Lung (tissue), 12 donors: ENCODE results near the gene KIFC3. TPM values are rescaled to one million over a fixed set of nuclear protein-coding genes. Genes with fewer than 3 reads are reported as not detected.

Experiments used
- ATAC-seq: fragments of 200-7000 bp; cut with Tn5 transposase; one replicate; pipeline ENCODE4 v1.9.1; 2020; ENCODE audit warnings: moderate number of reproducible peaks; ENCODE audit not compliant: insufficient read depth, low FRiP score
- DNase-seq, 3 donors: peaks; one replicate each; pipeline ENCODE4 v3.0.0-alpha.2; 2013 to 2017
- H3K27ac ChIP-seq, 2 donors: one replicate each; pipeline ENCODE4 v1.5.1; 2013; ENCODE audit warnings: mild to moderate bottlenecking in 2 of 2, moderate library complexity in 2 of 2, control low read depth in 1 of 2, inconsistent platforms in 1 of 2, low read depth in 1 of 2, low read length in 1 of 2
- H3K27me3 ChIP-seq, 3 donors: one replicate each; pipeline ENCODE4 v1.5.1; 2013; ENCODE audit warnings: low read length in 2 of 3; ENCODE audit not compliant: control insufficient read depth in 3 of 3, insufficient read depth in 3 of 3
- H3K36me3 ChIP-seq, 4 donors: one replicate each; pipeline ENCODE4 v1.5.1; 2013; ENCODE audit warnings: low read length in 4 of 4, mild to moderate bottlenecking in 1 of 4, moderate library complexity in 1 of 4; ENCODE audit not compliant: control insufficient read depth in 4 of 4, insufficient read depth in 4 of 4
- H3K4me1 ChIP-seq, 5 donors: one replicate each; pipeline ENCODE4 v1.5.1; 2013; ENCODE audit warnings: low read length in 5 of 5, mild to moderate bottlenecking in 2 of 5, moderate library complexity in 1 of 5; ENCODE audit not compliant: control insufficient read depth in 5 of 5, insufficient read depth in 5 of 5
- H3K4me3 ChIP-seq: one replicate; pipeline ENCODE4 v1.5.1; 2013; ENCODE audit warnings: mild to moderate bottlenecking, control low read depth, moderate library complexity
- H3K9ac ChIP-seq, 2 donors: one replicate each; pipeline ENCODE4 v1.5.1; 2013; ENCODE audit warnings: low read length in 2 of 2, control low read depth in 1 of 2; ENCODE audit not compliant: insufficient read depth in 1 of 2
- H3K9me3 ChIP-seq, 4 donors: one replicate each; pipeline ENCODE4 v1.5.1; 2013; ENCODE audit warnings: low read length in 3 of 4, mild to moderate bottlenecking in 1 of 4, moderate library complexity in 1 of 4; ENCODE audit not compliant: control insufficient read depth in 4 of 4, insufficient read depth in 3 of 4
- WGBS, 2 donors: extraction: QIAGEN DNeasy Blood & Tissue Kit; methylation state at CpG; one replicate each; pipeline ENCODE4 v1.1.7; 2013; 5-methylcytosine and 5-hydroxymethylcytosine counted together
- polyA plus RNA-seq, 2 donors: library from polyadenylated mRNA; stranded (reverse); fragments of 200-250 nt; gene quantifications; one replicate each; pipeline ENCODE4 v1.2.1, GENCODE V29; 2013
- total RNA-seq, 2 donors: library from RNA; depleted of rRNA in 1 of 2; stranded (reverse); fragments of >200 nt in 1 of 2; gene quantifications; one replicate each; pipeline ENCODE4 v1.2.1, GENCODE V29; 2014 to 2021
- TF ChIP-seq, protein P1 (sequence below): IDR thresholded peaks from 2 replicates; pipeline ENCODE4 v1.5.1; 2012; ENCODE audit warnings: mild to moderate bottlenecking; ENCODE audit errors: control extremely low read depth, extremely low read depth
- donor health status: control.
- donor health status: control.
- donor health status: Bipolar disorder and iron deficiency.
- donor health status: healthy.
- donor health status: DM: yes; HTN: yes; CAD: no.

Gene KIFC3
- total and polyA plus RNA-seq, 4 donors: 65.9 to 137 (median 89.5) TPM

DNA sequence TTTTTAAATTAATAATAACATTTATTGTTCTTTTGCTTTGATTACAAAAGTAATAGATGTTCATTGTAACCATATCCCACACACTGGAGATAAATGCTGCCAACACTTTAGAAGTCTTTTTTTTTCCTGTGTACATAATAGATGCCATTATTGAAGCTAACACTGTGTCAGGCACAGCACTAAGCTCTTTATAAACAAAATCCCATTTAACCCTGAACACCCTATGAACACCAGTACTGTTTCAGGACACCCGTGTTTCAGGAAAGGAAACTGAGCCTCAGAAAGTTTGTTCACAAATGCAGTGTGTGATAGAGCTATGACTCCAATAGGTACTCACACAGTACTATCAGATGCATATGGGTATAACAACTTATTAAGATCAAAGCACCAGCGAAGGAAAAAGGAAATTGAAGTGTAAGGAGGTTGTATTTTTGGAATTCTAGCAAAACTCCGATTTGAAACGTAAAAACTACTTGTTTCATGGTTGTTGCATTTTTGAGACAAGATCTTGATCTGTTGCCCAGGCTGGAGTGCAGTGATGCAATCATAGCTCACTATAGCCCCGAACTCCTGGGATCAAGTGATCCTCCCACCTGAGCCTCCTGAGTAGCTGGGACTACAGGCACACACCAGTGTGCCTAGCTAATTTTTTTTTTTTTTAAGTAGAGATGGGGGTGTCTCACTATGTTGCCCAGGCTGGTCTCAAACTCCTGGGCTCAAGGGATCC is 2.0 kb upstream of the KIFC3 start:
- no peak overlapping the region for H3K9ac ChIP-seq
- peaks cover 7 to 50% (median 28%) of the 10 kb centered on the region in 5 donors for H3K4me1 ChIP-seq
- no peak for ATAC-seq
- peak overlapping the region in 1 of 2 donors; percentile 95 for H3K27ac ChIP-seq
- no peaks in the 10 kb centered on the region for H3K27me3 ChIP-seq
- TF ChIP-seq, protein P1, sequence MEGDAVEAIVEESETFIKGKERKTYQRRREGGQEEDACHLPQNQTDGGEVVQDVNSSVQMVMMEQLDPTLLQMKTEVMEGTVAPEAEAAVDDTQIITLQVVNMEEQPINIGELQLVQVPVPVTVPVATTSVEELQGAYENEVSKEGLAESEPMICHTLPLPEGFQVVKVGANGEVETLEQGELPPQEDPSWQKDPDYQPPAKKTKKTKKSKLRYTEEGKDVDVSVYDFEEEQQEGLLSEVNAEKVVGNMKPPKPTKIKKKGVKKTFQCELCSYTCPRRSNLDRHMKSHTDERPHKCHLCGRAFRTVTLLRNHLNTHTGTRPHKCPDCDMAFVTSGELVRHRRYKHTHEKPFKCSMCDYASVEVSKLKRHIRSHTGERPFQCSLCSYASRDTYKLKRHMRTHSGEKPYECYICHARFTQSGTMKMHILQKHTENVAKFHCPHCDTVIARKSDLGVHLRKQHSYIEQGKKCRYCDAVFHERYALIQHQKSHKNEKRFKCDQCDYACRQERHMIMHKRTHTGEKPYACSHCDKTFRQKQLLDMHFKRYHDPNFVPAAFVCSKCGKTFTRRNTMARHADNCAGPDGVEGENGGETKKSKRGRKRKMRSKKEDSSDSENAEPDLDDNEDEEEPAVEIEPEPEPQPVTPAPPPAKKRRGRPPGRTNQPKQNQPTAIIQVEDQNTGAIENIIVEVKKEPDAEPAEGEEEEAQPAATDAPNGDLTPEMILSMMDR: no peak
- no peaks in the 10 kb centered on the region for H3K36me3 ChIP-seq
- 48 to 76% methylated on average over 5 of the region's 5 CpGs for WGBS, 2 donors
- H3K4me3 ChIP-seq: no peak overlapping the region
- H3K9me3 ChIP-seq: no peaks in the 10 kb centered on the region
- no peak for DNase-seq

DNA sequence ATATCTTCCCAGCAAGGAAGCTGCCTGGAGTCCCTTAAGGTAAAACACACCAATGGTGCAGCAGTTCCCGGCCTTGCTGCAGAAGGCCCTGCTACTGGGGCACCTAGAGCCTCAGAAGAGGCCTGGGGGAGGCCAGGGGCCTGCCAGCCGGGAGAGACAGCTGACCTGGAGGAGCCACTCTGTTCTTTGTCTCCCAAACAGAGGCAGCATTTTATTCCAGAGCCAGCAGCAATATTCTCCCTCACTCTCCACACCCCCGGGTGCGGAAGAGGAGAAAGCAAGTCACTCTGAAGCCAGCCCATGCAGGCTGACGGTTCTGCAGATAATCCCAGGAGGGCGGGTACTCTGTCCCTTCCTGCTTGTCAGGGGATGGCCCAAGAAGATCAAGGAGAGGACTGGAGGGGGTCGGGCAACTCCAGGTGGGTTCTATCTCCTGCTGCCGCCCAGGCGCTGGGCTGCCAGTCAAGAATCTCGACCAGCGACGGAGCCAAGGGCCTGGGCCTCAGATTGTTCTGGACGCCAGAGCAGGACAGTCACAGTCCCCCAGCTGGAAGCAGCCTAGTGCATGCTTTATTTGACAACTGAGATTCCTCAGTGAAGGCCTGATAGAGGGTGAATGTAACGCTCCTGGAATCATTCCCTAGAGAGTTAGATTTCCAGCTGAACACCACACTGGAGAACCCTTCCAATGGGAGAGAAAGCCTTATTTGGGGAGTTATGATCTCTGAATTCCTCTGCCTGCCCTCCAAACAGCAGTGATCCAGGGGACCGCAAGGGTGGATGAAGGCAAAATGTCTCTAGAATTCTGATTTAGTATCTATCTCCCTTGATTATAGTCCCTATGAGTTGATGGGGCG is 1.1 kb upstream of the KIFC3 start:
- Histone ChIP-seq H3K9ac (peak overlapping the region in 1 of 2 donors; percentile 47), H3K4me3 (no peak overlapping the region), H3K27me3 (no peaks in the 10 kb centered on the region), H3K36me3 (no peaks in the 10 kb centered on the region), H3K4me1 (peaks cover 8 to 52% (median 32%) of the 10 kb centered on the region in 5 donors), H3K27ac (peak overlapping the region; percentile 95), H3K9me3 (no peaks in the 10 kb centered on the region)
- DNase-seq (peak; percentile 86 to 91 (median 86)), ATAC-seq (no peak)
- 71 to 83% methylated on average over 16 of the region's 16 CpGs for WGBS, 2 donors
- TF ChIP-seq, protein P1: no peak

DNA sequence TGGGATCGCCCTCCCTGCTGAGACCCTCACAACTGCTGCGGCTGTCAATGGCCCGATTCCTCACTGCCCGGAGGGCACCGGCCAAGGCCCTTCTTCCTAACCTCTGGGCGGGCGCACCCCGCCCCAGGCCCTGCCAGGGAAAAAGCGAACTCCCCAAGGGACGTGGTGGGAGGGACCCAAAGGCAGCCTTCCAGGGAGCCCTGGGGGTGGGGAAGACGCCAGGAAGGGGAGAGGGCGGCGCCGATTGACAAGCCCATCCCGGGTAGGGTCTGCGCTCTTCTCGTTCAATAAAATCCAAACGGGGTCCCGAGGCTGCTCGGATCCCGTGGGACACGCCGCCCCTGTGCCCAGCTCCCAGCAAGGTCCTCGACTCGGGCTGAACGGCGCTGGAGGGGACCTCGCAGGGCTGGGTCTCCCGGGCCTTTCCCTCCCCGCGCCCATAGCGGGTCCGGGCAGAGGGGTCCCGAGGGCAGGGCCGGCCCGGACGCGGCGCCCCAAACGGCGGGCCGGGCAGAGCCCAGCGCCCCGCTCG is 416 bp downstream of the KIFC3 start:
- DNase-seq: peak; percentile 52 to 63 (median 60)
- H3K4me1 ChIP-seq: peaks cover 8 to 58% (median 33%) of the 10 kb centered on the region in 5 donors
- peak overlapping the region; percentile 95 for H3K27ac ChIP-seq
- WGBS, 2 donors: 3 to 6% methylated on average over 44 to 45 of the region's 45 CpGs
- peak overlapping the region; percentile 46 to 52 for H3K9ac ChIP-seq
- H3K4me3 ChIP-seq: peak overlapping the region; percentile 65
- ATAC-seq: peak; percentile 24
- TF ChIP-seq, protein P1: no peak
- no peaks in the 10 kb centered on the region for H3K27me3 ChIP-seq
- H3K36me3 ChIP-seq: peaks cover 0 to 9% (median 3%) of the 10 kb centered on the region in 4 donors
- no peaks in the 10 kb centered on the region for H3K9me3 ChIP-seq
